Measurements from ENCODE around the gene CPLANE2.

Gene CPLANE2

DNA sequence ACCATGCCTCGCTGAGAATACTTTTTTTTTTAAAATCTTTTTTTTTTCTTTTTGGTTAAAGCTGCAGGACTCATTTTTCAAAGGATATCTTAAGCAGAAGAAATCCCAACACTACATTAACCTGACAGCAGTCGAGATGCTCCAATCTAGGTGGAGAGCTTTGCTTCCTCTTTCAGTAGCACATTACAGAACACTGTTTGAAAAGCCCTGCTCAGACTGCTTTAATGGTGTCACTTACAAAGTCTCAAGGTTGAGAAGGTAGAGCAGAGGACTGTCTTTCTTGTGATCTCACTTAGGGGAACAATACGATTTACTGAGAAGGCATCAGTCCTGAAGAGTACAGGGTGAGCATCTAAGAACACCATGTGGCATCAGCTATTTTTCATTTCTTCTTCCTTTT, 21.0 kb upstream of the CPLANE2 start:
- Histone ChIP-seq H3K4me3 (ENCODE audit: low read depth, low read length) (no peak overlapping the region), H3K9me3 (ENCODE audit: control insufficient read depth, insufficient read depth, low read depth, low read length) (no peaks in the 10 kb centered on the region), H3K27ac (ENCODE audit: extremely low read depth, low read depth, low read length) (no peak overlapping the region), H3K36me3 (ENCODE audit: control insufficient read depth in 2 of 2, insufficient read depth in 1 of 2, low read length in 2 of 2) (peaks cover 4 to 34% of the 10 kb centered on the region in 2 experiments; a peak in 2 of 3 replicates), H3K4me1 (ENCODE audit: control insufficient read depth, insufficient read depth, low read length) (no peaks in the 10 kb centered on the region)
- ChIA-PET CTCF (interaction anchor here (0.7 to 2.0 kb wide), 3 partner anchors 13 to 140 kb away, joined by 3 to 5 read pairs (median 3); no protein-coding TSS in a partner anchor), POLR2A (no interaction called here)
- TF ChIP-seq ZBTB7A (tag by site-specific recombination; IDR thresholded peaks at IDR 0.05; ENCODE audit: low read depth), result no peak
- TF ChIP-seq, protein P1, sequence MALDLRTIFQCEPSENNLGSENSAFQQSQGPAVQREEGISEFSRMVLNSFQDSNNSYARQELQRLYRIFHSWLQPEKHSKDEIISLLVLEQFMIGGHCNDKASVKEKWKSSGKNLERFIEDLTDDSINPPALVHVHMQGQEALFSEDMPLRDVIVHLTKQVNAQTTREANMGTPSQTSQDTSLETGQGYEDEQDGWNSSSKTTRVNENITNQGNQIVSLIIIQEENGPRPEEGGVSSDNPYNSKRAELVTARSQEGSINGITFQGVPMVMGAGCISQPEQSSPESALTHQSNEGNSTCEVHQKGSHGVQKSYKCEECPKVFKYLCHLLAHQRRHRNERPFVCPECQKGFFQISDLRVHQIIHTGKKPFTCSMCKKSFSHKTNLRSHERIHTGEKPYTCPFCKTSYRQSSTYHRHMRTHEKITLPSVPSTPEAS (tag by site-specific recombination; IDR thresholded peaks at IDR 0.05), result no peak
- no peak for TF ChIP-seq GFI1B (tag by site-specific recombination; IDR thresholded peaks at IDR 0.05)
- TF ChIP-seq ZBTB48 (tag by site-specific recombination; IDR thresholded peaks at IDR 0.05), result no peak
- TF ChIP-seq, protein P2, sequence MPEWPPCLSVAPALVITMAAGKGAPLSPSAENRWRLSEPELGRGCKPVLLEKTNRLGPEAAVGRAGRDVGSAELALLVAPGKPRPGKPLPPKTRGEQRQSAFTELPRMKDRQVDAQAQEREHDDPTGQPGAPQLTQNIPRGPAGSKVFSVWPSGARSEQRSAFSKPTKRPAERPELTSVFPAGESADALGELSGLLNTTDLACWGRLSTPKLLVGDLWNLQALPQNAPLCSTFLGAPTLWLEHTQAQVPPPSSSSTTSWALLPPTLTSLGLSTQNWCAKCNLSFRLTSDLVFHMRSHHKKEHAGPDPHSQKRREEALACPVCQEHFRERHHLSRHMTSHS (tag by site-specific recombination; IDR thresholded peaks at IDR 0.05), result no peak
- no peak for TF ChIP-seq PRDM2 (tag by site-specific recombination; IDR thresholded peaks at IDR 0.05; ENCODE audit: borderline replicate concordance)
- TF ChIP-seq ZNF704 (tag by site-specific recombination; IDR thresholded peaks at IDR 0.05), result no peak
- no peak for TF ChIP-seq ZNF266 (tag by site-specific recombination; IDR thresholded peaks at IDR 0.05; ENCODE audit: low read depth)
- no peak for TF ChIP-seq ZNF138 (tag by site-specific recombination; IDR thresholded peaks at IDR 0.05; ENCODE audit: borderline replicate concordance)
- no peak for TF ChIP-seq PRDM10 (tag by site-specific recombination; IDR thresholded peaks at IDR 0.05)
- no peak for TF ChIP-seq ZNF501 (tag by site-specific recombination; IDR thresholded peaks at IDR 0.05)
- TF ChIP-seq ZNF837 (tag by site-specific recombination; IDR thresholded peaks at IDR 0.05), result no peak
- no peak for TF ChIP-seq ZNF19 (tag by site-specific recombination; IDR thresholded peaks at IDR 0.05; ENCODE audit: low read depth)
- no peak for TF ChIP-seq SCRT2 (tag by site-specific recombination; IDR thresholded peaks at IDR 0.05)
- no peak for TF ChIP-seq SP7 (tag by site-specific recombination; IDR thresholded peaks at IDR 0.05)
